OCI-LY1 (cell line): ENCODE data around the gene CETP.

Source experiments
- CTCF ChIP-seq: fragments of 200-600 bp; sonication (generic), shearing (Covaris generic); IDR thresholded peaks from 2 replicates; pipeline ENCODE4 v1.5.1; 2017; ENCODE audit warnings: mild to moderate bottlenecking, antibody characterized with exemption, low read length, moderate library complexity, mixed read lengths
- EZH2 ChIP-seq: fragments of 200-600 bp; sonication (generic), shearing (Covaris generic); IDR thresholded peaks from 2 replicates; pipeline ENCODE4 v1.8.0; 2017; ENCODE audit warnings: borderline replicate concordance, mixed run types, mild to moderate bottlenecking, antibody characterized with exemption, low read length, moderate library complexity, mixed read lengths

- TF ChIP-seq CTCF = no peak
- TF ChIP-seq EZH2 = no peak
These were observed 21.5 kb downstream of the CETP start for GRCh38 chr16:56983211-56983751.
